HG02981 (cell line): ENCODE measurements around the gene AMZ2.
A peak's percentile ranks its signal among the peaks of the same experiment; 100 is the strongest.
"Not testable (repeated sequence)": the region's sequence is repeated elsewhere in the genome, so short reads cannot be mapped to it uniquely, and the experiment has no call there.

ENCODE experiments used
- ATAC-seq: cut with Tn5 transposase; IDR thresholded peaks from one replicate; pipeline ENCODE4 v1.9.1; 2021; ENCODE audit warnings: mild to moderate bottlenecking, moderate library complexity; ENCODE audit not compliant: unreplicated experiment

Gene AMZ2

DNA sequence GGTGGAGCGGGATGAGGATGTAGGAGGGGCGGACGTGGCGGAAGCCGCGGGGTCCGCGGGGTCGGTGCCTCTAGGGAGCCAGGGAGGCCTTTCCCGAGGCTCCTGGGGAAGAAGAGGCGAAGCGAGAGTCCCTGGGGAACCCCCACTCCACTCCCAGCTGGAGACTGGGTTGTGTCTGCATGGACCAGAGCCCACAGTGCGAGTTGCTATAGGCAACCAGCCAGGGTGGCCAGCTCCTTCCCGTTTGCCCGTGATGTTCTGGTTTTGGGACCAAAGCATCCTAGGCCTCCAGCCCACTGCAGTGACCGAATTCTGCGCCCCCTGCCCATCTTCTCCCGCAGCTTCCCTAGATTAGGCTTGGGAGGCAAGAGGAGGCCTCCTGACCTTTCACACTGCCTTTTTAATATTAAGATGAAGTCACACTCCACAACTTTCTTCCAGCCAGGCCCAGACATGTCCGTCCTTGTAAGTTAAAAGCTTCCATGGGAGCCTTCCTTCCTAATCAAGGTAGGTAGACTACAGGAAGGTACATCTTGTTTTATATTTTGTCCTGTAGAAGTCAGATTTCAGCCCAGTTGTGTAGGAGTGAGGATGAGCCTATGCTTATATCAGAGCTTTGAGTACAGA lies 469 bp downstream of the AMZ2 start:
- peak; percentile 23 for ATAC-seq

DNA sequence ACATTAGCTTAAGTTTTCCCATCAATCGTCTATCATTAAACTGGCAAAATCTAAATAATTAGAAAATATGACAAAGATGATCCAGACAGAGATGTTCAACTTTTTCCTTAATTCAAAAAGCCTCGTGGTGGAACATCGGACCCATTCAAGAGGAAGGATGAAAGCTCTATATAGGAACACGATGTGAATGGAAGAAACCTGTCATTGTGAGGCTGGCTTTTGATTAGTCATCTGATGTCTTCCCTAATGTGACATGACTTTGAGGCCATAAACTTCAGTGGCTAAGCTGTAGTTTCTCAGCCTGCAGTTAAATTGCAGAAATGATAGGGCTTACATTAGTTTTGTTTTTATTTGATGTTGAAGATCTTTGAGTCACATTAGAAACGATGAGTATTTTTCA lies 1.0 kb downstream of the AMZ2 start:
- ATAC-seq: no peak

- no peak for ATAC-seq
Observed at GRCh38 chr17:68249354-68249765, 1.5 kb downstream of the AMZ2 start.

DNA sequence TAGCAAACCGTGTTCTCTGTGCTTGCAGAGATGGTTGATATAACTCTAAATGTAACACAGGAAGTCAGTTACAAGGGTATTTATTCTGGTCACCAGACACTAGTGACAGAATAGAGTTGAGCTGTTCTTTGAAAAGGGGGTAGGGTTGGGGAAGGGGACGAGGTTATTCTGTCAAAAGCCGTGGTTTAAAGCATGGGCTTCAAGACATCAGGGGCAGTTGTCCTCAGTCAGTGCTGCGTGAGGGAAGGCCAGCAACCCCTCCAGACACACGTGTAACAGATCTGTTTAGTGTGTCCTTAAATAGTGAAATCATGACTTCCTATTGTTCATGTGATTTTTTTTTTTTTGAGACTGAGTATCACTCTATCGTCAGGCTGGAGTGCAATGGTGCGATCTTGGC lies 5.6 kb downstream of the AMZ2 start:
- ATAC-seq: not testable (repeated sequence)

DNA sequence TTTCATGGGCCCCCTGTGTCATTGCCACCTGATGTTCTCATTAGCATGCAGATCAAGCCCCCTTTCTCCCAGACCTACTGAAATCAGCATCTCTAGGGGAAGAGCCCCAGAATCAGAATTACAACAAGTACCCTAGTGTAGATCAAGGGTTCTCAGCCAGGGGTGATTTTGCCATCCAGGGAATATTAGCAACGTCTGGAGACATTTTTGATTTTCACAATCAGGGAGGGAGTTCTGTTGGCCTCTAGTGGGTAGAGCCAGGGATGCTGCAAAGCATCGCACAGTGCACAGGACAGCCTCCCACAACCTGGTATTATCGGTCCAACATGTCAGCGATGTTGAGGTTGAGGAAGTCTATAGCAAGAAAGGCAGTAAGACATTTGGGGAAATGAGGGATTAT lies 7.3 kb downstream of the AMZ2 start:
- no peak for ATAC-seq

- ATAC-seq: no peak
Observed at GRCh38 chr17:68255731-68256538, 8.1 kb downstream of the AMZ2 start.

DNA sequence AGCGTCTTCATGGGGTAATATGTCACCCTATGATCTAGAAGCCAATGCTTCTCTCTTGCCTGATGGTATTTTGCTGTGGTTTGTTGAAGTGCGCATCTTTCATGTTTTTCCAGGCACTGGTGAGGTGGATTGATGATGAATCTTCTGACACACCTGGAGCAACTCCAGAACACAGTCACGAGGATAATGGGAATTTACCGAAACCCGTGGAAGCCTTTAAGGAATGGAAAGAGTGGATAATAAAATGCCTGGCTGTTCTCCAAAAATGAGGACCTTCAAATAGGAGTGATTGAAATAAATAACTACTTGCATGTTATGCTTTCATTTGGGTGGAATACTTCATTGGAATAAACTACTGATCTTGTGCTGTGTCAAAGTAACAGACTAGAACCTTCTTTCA lies 8.9 kb downstream of the AMZ2 start:
- not testable (repeated sequence) for ATAC-seq

DNA sequence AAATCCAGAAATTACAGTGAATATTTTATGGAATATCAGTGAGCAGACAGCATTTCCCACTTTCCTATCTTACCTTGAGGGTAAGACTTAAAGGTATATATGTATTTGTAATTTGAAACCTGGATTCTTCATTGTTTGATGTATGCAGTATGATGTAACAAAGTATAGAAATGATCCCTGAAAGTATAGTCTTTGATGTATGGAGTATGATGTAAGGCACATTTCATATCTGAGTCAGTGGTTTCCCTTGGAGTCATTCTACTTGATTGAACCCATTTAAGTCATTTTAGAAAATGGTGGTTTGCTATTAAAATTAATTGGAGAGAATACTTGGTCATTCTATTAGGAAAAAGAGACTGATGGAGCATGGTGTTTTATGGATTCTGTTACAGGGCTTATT lies 10.1 kb downstream of the AMZ2 start:
- no peak for ATAC-seq

DNA sequence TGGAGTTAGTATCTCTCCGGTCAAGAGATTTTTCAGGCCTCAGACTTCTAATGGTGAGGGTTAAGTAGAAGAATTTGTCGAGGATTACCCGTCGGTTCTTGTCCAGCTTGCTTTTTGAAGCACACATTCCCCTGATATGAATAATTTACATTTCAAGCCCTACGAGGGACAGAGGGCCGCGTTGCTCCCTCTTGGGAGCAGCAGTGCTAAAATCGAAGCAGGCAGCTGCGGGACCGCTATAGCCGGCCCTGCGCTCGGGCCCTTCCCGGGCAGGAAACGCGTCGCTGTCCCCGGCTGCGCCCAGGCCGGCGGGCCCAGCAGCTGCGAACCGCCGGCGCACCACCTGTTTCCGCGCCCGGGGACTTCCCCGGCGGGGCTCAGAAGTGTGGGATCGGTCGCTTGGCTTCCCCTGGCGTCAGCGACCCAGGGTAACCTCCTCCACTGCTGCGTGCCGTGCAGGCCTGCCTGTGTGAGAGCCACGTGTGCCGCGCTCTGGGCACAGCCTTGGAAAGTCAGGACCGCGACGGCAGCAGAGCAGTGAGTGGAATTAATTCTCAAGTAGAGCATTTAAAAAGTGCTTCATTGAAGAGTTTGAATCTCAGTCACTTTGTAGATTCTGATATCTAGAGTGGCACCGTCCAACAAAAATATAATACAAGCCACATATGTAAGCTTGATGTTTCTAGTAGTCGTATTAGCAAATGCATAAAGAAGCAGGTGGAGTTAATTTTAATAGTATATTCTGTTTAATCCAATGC lies 11.2 kb downstream of the AMZ2 start:
- ATAC-seq: peak; percentile 85

GRCh38 chr17:68259648-68259951 lies 11.8 kb downstream of the AMZ2 start:
- not testable (repeated sequence) for ATAC-seq

- no peak for ATAC-seq
Observed at GRCh38 chr17:68260051-68260762, 12.4 kb downstream of the AMZ2 start.

GRCh38 chr17:68262467-68262866 lies 14.6 kb downstream of the AMZ2 start:
- not testable (repeated sequence) for ATAC-seq

DNA sequence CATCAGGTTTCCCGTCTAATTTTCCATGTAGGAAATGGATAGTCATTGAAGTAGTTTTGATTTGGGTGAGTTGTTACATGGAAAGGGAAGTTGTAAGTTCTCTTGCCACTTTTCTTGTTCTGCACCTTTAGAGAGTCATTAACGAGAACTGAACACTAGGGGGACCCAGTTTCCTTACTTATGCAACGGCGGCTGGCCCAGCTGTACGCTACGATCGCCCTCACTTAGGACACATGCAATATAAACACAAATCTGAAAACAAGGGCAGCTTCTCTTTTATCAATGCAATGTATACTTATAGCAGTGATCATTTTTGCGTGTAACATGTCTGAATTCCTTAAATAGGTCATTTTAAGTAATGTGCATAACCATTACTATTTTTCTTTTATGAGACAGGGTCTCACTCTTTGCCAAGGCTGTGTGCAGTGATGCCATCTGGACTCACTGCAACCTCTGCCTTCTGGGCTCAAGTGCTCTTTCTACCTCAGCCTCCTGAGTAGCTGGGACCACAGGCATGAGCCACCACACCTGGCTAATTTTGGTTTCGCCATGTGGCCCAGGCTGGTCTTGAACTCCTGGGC lies 15.3 kb downstream of the AMZ2 start:
- ATAC-seq: not testable (repeated sequence)

DNA sequence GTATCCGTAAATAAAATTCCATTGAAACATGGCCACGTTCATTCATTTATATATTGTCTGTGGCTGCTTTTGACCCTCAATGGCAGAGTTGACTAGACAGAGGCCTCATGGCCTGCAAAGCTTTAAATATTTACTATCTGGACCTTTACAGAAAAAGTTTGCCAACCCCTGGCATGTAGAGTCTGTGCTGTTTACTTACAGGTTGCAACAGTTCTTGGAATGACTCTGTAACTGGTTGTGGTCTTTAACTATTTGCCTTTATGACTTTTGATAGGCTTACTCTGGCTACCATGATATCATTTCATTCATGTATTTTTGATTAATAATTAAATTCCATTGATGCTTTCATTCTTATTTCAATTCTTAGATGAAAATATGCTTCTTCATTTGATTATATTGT lies 18.0 kb downstream of the AMZ2 start:
- ATAC-seq: not testable (repeated sequence)

DNA sequence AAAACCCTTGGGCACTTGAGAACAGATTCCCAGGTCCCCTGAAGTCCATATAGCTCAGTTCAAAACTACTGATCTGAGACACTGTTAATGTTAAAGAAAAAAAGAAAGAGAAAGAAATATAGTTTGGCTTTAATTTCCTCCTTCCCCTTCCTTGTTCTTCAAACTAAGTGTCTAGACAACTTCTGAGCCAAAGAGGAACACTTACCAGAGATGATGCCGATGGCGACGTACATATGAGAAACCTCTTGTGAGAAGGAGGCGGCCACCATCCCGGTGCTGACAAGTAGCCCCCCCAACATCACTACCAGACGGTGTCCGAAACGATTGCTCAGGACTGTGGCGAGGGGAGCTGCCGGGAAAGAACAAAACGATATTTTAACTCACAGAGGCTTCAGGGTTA lies 25.9 kb downstream of the AMZ2 start:
- ATAC-seq: no peak

DNA sequence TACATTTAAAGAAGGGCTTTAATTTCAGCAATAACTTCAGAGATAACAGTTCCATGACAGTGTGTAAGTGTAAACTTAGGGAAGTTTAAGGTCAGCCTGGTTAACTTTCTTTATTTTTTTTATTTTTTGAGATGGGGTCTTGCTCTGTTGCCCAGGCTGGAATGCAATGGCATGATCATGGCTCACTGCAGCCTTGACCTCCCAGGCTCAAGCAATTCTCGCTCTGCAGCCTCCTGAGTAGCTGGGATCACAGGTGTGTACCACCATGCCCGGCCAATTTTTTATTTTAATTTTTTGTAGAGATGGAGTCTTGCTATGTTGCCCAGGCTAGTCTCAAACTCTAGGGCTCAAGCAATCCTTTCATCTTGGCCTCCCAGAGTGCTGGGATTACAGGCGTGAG lies 28.5 kb downstream of the AMZ2 start:
- ATAC-seq: not testable (repeated sequence)

- ATAC-seq: no peak
Observed at GRCh38 chr17:68277807-68278206, 30.0 kb downstream of the AMZ2 start.

- not testable (repeated sequence) for ATAC-seq
Observed at GRCh38 chr17:68281965-68282364, 34.1 kb downstream of the AMZ2 start.

GRCh38 chr17:68288375-68288774 lies 40.5 kb downstream of the AMZ2 start:
- ATAC-seq: no peak

DNA sequence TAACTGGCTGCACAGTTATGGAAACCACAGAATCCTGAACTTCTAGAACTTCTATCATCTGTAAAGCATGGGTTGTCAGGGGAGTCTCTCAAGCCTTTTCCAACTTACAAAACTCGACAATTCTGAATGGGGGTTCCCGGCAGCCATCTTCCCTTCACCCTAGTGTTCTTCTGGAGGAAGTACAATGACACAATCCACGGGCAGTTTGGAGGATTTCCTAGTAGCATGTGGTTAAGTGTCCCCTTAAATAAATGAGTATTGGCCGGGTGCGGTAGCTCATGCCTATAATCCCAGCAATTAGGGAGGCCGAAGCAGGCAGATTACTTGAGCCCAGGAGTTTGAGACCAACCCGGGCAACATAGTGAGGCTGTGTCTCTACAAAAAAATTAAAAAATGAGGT lies 41.0 kb downstream of the AMZ2 start:
- no peak for ATAC-seq

DNA sequence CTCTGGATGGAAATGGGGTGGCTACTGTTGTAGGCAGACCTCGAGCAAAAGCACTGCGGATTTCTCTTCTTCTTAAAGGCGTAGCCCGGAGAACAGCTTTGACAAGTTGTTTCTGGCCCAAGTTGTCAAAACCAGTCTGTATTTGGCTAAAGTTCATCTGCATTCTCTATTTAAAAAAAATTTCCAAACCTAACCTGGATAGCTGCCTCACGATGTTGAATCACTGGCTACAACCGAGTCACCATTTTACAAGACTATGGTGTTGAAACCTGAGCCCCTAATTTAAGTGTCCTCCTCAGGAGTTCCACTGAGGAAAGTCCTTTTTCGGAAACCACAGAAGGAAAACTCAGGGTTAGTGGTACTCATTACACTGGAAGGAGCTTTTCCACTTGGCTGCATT lies 41.6 kb downstream of the AMZ2 start:
- ATAC-seq: no peak
